Muscle layer of duodenum (tissue), 2 donors: ENCODE results near the gene PRKAR1B.

ENCODE experiments used
- H3K27ac ChIP-seq: one replicate; pipeline ENCODE4 v1.7.0; 2013; ENCODE audit warnings: mild to moderate bottlenecking, low read length
- H3K27me3 ChIP-seq: one replicate; pipeline ENCODE4 v1.7.0; 2013; ENCODE audit warnings: low read depth, mild to moderate bottlenecking, control low read depth, low read length
- H3K36me3 ChIP-seq, 2 donors: one replicate each; pipeline ENCODE4 v1.7.0; 2013; ENCODE audit warnings: low read length in 2 of 2, control low read depth in 1 of 2, mild to moderate bottlenecking in 1 of 2; ENCODE audit not compliant: insufficient read depth in 2 of 2, control insufficient read depth in 1 of 2
- H3K4me1 ChIP-seq, 2 donors: one replicate each; pipeline ENCODE4 v1.7.0; 2013; ENCODE audit warnings: low read length in 2 of 2, mild to moderate bottlenecking in 2 of 2, control low read depth in 1 of 2, moderate library complexity in 1 of 2; ENCODE audit not compliant: insufficient read depth in 2 of 2, control insufficient read depth in 1 of 2
- H3K4me3 ChIP-seq, 2 donors: one replicate each; pipeline ENCODE4 v1.7.0; 2013; ENCODE audit warnings: low read length in 2 of 2, low read depth in 1 of 2, mild to moderate bottlenecking in 1 of 2
- H3K9me3 ChIP-seq, 2 donors: one replicate each; pipeline ENCODE4 v1.7.0; 2013; ENCODE audit warnings: low read length in 2 of 2, control low read depth in 1 of 2, mild to moderate bottlenecking in 1 of 2; ENCODE audit not compliant: control insufficient read depth in 1 of 2
- donor health status: healthy.

The PRKAR1B gene

GRCh38 chr7:567305-567883 lies 159.7 kb downstream of the PRKAR1B start:
- Histone ChIP-seq H3K9me3 (no peaks in the 10 kb centered on the region), H3K4me1 (peaks cover 0 to 8% of the 10 kb centered on the region in 2 donors), H3K36me3 (no peaks in the 10 kb centered on the region), H3K27ac (no peak overlapping the region), H3K27me3 (no peaks in the 10 kb centered on the region), H3K4me3 (no peak overlapping the region)

- Histone ChIP-seq H3K9me3 (no peaks in the 10 kb centered on the region), H3K27ac (no peak overlapping the region), H3K36me3 (no peaks in the 10 kb centered on the region), H3K27me3 (no peaks in the 10 kb centered on the region), H3K4me1 (peaks cover 0 to 8% of the 10 kb centered on the region in 2 donors), H3K4me3 (no peak overlapping the region)
These were observed 161.0 kb downstream of the PRKAR1B start for GRCh38 chr7:566100-566499.

GRCh38 chr7:564176-564865 lies 162.8 kb downstream of the PRKAR1B start:
- Histone ChIP-seq H3K36me3 (no peaks in the 10 kb centered on the region), H3K9me3 (no peaks in the 10 kb centered on the region), H3K4me3 (no peak overlapping the region), H3K27me3 (no peaks in the 10 kb centered on the region), H3K4me1 (peaks cover 0 to 8% of the 10 kb centered on the region in 2 donors), H3K27ac (no peak overlapping the region)

- peaks cover 0 to 7% of the 10 kb centered on the region in 2 donors for H3K4me1 ChIP-seq
- H3K9me3 ChIP-seq = no peaks in the 10 kb centered on the region
- H3K4me3 ChIP-seq = no peak overlapping the region
- H3K27me3 ChIP-seq = no peaks in the 10 kb centered on the region
- no peaks in the 10 kb centered on the region for H3K36me3 ChIP-seq
- no peak overlapping the region for H3K27ac ChIP-seq
These were observed 163.4 kb downstream of the PRKAR1B start for GRCh38 chr7:563629-564170.

- Histone ChIP-seq H3K36me3 (no peaks in the 10 kb centered on the region), H3K9me3 (no peaks in the 10 kb centered on the region), H3K4me3 (no peak overlapping the region), H3K27ac (no peak overlapping the region), H3K4me1 (no peaks in the 10 kb centered on the region), H3K27me3 (no peaks in the 10 kb centered on the region)
These were observed 164.1 kb downstream of the PRKAR1B start for GRCh38 chr7:562789-563628.

- Histone ChIP-seq H3K9me3 (no peaks in the 10 kb centered on the region), H3K36me3 (no peaks in the 10 kb centered on the region), H3K27me3 (no peaks in the 10 kb centered on the region), H3K4me1 (no peaks in the 10 kb centered on the region), H3K27ac (no peak overlapping the region), H3K4me3 (no peak overlapping the region)
These were observed 164.8 kb downstream of the PRKAR1B start for GRCh38 chr7:562374-562675.

- no peaks in the 10 kb centered on the region for H3K9me3 ChIP-seq
- no peak overlapping the region for H3K4me3 ChIP-seq
- no peaks in the 10 kb centered on the region for H3K36me3 ChIP-seq
- no peaks in the 10 kb centered on the region for H3K27me3 ChIP-seq
- no peaks in the 10 kb centered on the region for H3K4me1 ChIP-seq
- no peak overlapping the region for H3K27ac ChIP-seq
These were observed 165.3 kb downstream of the PRKAR1B start for GRCh38 chr7:561631-562373.

GRCh38 chr7:560966-561630 lies 166.0 kb downstream of the PRKAR1B start:
- no peaks in the 10 kb centered on the region for H3K4me1 ChIP-seq
- H3K4me3 ChIP-seq = no peak overlapping the region
- no peaks in the 10 kb centered on the region for H3K36me3 ChIP-seq
- no peaks in the 10 kb centered on the region for H3K9me3 ChIP-seq
- H3K27ac ChIP-seq = no peak overlapping the region
- no peaks in the 10 kb centered on the region for H3K27me3 ChIP-seq

GRCh38 chr7:559396-559705 lies 167.7 kb downstream of the PRKAR1B start:
- Histone ChIP-seq H3K4me1 (no peaks in the 10 kb centered on the region), H3K36me3 (no peaks in the 10 kb centered on the region), H3K27ac (no peak overlapping the region), H3K4me3 (no peak overlapping the region), H3K9me3 (no peaks in the 10 kb centered on the region), H3K27me3 (no peaks in the 10 kb centered on the region)

- Histone ChIP-seq H3K4me1 (no peaks in the 10 kb centered on the region), H3K4me3 (no peak overlapping the region), H3K36me3 (no peaks in the 10 kb centered on the region), H3K9me3 (no peaks in the 10 kb centered on the region), H3K27ac (no peak overlapping the region), H3K27me3 (no peaks in the 10 kb centered on the region)
These were observed 169.6 kb downstream of the PRKAR1B start for GRCh38 chr7:557558-557881.
